HepG2 (cell line): ENCODE data around the gene ZFYVE27. TPM values are rescaled to one million over a fixed set of nuclear protein-coding genes. Genes with fewer than 3 reads are reported as not detected.

Experiments used
- ATAC-seq: fragments of 200-7000 bp; cut with Tn5 transposase; 3 replicates; pipeline ENCODE4 v1.9.1; 2020; ENCODE audit warnings: mild to moderate bottlenecking, moderate library complexity
- BruUV-seq: library from RNA; stranded (reverse); fragments of 400-500 nt; replicated peaks from 2 replicates; lab custom pipeline; 2021; lab: Mats Ljungman, UMichigan
- CTCF ChIA-PET: fragments of 300-600 bp; formaldehyde crosslinking; extraction: SDS; loops from one replicate; lab custom pipeline; 2021; ENCODE audit warnings: low total read pairs, inconsistent platforms, low intra/inter-chr PET ratio; lab: Yijun Ruan, JAX
- POLR2A ChIA-PET: fragments of 350-600 bp; sonication (Branson Sonifier 250); formaldehyde crosslinking; loops from one replicate; lab custom pipeline; 2020; ENCODE audit warnings: antibody characterized with exemption, inconsistent platforms; lab: Yijun Ruan, JAX
- DNase-seq: peaks from one replicate; pipeline ENCODE4 v3.0.0-alpha.2; 2015; ENCODE audit warnings: low spot score
- FAIRE-seq: peaks from 3 replicates; lab custom pipeline; 2011; peaks lifted over from hg19 to GRCh38; lab: Jason Lieb, UNC
- H2AFZ ChIP-seq: one replicate; pipeline ENCODE4 v1.6.1; 2011; ENCODE audit warnings: low read length, inconsistent platforms
- H3K27ac ChIP-seq: fragments of 300-600 bp; 3 replicates; pipeline ENCODE4 v1.8.0; 2011; ENCODE audit warnings: mixed run types, mild to moderate bottlenecking, mixed read lengths, low read length, inconsistent platforms; ENCODE audit not compliant: insufficient read depth; ENCODE audit errors: extremely low read length
- H3K27me3 ChIP-seq, 2 experiments: fragments of 200-600 bp in 1 of 2; 2 replicates in 1 of 2; 3 replicates in 1 of 2; pipeline versions ENCODE4 v1.6.0 to v1.8.0; 2011; ENCODE audit warnings: low read length in 2 of 2, mild to moderate bottlenecking in 2 of 2, moderate library complexity in 2 of 2, inconsistent platforms in 1 of 2; ENCODE audit not compliant: insufficient read depth in 2 of 2, control insufficient read depth in 1 of 2
- H3K36me3 ChIP-seq, 2 experiments: fragments of 200-600 bp in 1 of 2; replicated peaks in 1 of 2; 2 replicates in 1 of 2; 3 replicates in 1 of 2; pipeline versions ENCODE4 v1.5.1 to v1.8.0; 2011; ENCODE audit warnings: low read length in 2 of 2, inconsistent platforms in 1 of 2; ENCODE audit not compliant: insufficient read depth in 2 of 2, control insufficient read depth in 1 of 2
- H3K4me1 ChIP-seq: 2 replicates; pipeline ENCODE4 v1.5.1; 2012; ENCODE audit warnings: low read length, inconsistent platforms; ENCODE audit not compliant: insufficient read depth
- H3K4me2 ChIP-seq: 2 replicates; pipeline ENCODE4 v1.6.0; 2011; ENCODE audit warnings: low read depth, low read length, inconsistent platforms
- H3K4me3 ChIP-seq, 3 experiments: fragments of 200-600 bp in 1 of 3; sonication (generic), shearing (Covaris generic) in 1 of 3; replicated peaks in 1 of 3; 2 replicates each; pipeline ENCODE4 v1.5.1; 2011 to 2016; ENCODE audit warnings: low read length in 3 of 3, inconsistent platforms in 2 of 3, low read depth in 2 of 3, mild to moderate bottlenecking in 2 of 3, control low read depth in 1 of 3, mixed read lengths in 1 of 3; ENCODE audit not compliant: insufficient read depth in 1 of 3
- H3K79me2 ChIP-seq: one replicate; pipeline ENCODE4 v1.6.1; 2011; ENCODE audit warnings: low read length, inconsistent platforms; ENCODE audit not compliant: insufficient read depth
- H3K9ac ChIP-seq: 2 replicates; pipeline ENCODE4 v1.6.0; 2011; ENCODE audit warnings: mild to moderate bottlenecking, low read depth, low read length, inconsistent platforms; ENCODE audit not compliant: insufficient read depth
- H3K9me3 ChIP-seq: 2 replicates; pipeline ENCODE4 v1.5.1; 2012; ENCODE audit warnings: mild to moderate bottlenecking, low read length
- H4K20me1 ChIP-seq: 2 replicates; pipeline ENCODE4 v1.6.0; 2011; ENCODE audit warnings: inconsistent platforms, mild to moderate bottlenecking, low read length, moderate library complexity; ENCODE audit not compliant: insufficient read depth
- CEBPG ChIP-seq: IDR thresholded peaks from 2 replicates; pipeline ENCODE4 v1.6.1; 2016
- GTF3A ChIP-seq: sonication (generic); formaldehyde crosslinking; conservative IDR thresholded peaks from 2 replicates; pipeline ENCODE4 v1.4.0; 2020; ENCODE audit warnings: mild to moderate bottlenecking, missing genetic modification reagents
- THAP8 ChIP-seq: sonication (generic); formaldehyde crosslinking; IDR thresholded peaks from 2 replicates; pipeline ENCODE4 v1.5.1; 2020; ENCODE audit warnings: missing genetic modification reagents, mild to moderate bottlenecking, borderline replicate concordance
- ZNF281 ChIP-seq: sonication (generic); formaldehyde crosslinking; IDR thresholded peaks from 2 replicates; pipeline ENCODE4 v1.4.0; 2020; ENCODE audit warnings: missing genetic modification reagents, borderline replicate concordance
- WGBS: methylation state at CpG from one replicate; pipeline ENCODE4 v1.1.6; 2017; ENCODE audit warnings: low lambda C conversion rate; 5-methylcytosine and 5-hydroxymethylcytosine counted together
- in situ Hi-C: cut with HindIII; loops from 2 replicates; pipeline ENCODE4 v1.10.0; 2017; ENCODE audit warnings: low pct_unique_long_range_greater_than_20kb; ENCODE audit not compliant: extremely low pct_ligation_motif_present
- intact Hi-C: fragments of 100-400 bp; cut with micrococcal nuclease; formaldehyde crosslinking; loops from one replicate; pipeline ENCODE4 v1.10.0; 2022; ENCODE audit not compliant: unreplicated experiment
- polyA plus RNA-seq, 8 experiments: library from polyadenylated mRNA; depleted of rRNA in 3 of 8; stranded (reverse) in 7 of 8; unstranded in 1 of 8; fragments of >200 nt; fragmentation: Illumina TruSeq in 4 of 8; extraction: Trizol in 4 of 8; gene quantifications; 2 replicates each; pipeline versions ENCODE4 v1.2.1 to v1.2.3, GENCODE V29; 2011 to 2016; ENCODE audit warnings: low read depth in 4 of 8, missing spikeins in 1 of 8, mixed read lengths in 1 of 8; ENCODE audit not compliant: insufficient read depth in 1 of 8
- total RNA-seq, 5 experiments: library from RNA; depleted of rRNA; stranded (reverse); fragments of >200 nt; fragmentation: Illumina TruSeq; extraction: Trizol; gene quantifications; 2 replicates each; pipeline ENCODE4 v1.2.3, GENCODE V29; 2016; ENCODE audit warnings: low read depth in 1 of 5

ZFYVE27 gene
- total and polyA plus RNA-seq, 2 of the 13 experiments (the other 11 are each of a cell fraction or from before 2014, with no cell fraction given) = 19.7 to 20.5 TPM

GRCh38 chr10:97782455-97783228, 45.7 kb downstream of the ZFYVE27 start:
- FAIRE-seq = peak; percentile 30
- in situ Hi-C loops (no loop called here), intact Hi-C loops (loop anchor here (10.0 kb wide), 1 partner anchor 262 kb away; no protein-coding TSS in a partner anchor)
- Histone ChIP-seq H3K4me2 (no peak overlapping the region), H2AFZ (no peak overlapping the region), H3K27me3 (peaks cover 2 to 4% of the 10 kb centered on the region in 2 experiments; a peak in 2 of 5 replicates), H3K4me3 (no peak overlapping the region), H3K36me3 (no peaks in the 10 kb centered on the region), H4K20me1 (peaks cover 2% of the 10 kb centered on the region; the same call in 1 of the 2 replicates), H3K4me1 (peaks cover 63% of the 10 kb centered on the region), H3K9me3 (no peaks in the 10 kb centered on the region), H3K27ac (no peak overlapping the region), H3K79me2 (no peaks in the 10 kb centered on the region), H3K9ac (no peak overlapping the region)
- no peak for DNase-seq
- no TSS peak for BruUV-seq
- ATAC-seq = peak; percentile 11; the same call in 1 of the 3 replicates
- whole genome bisulfite sequencing = 28% methylated on average over 10 of the region's 11 CpGs
- CTCF ChIA-PET = no interaction called here
- POLR2A ChIA-PET = no interaction called here
- no peak for TF ChIP-seq THAP8 (CRISPR knock-in tag)
- no peak for TF ChIP-seq GTF3A (CRISPR knock-in tag)
- peak; percentile 20; the same call in 1 of the 2 replicates for TF ChIP-seq CEBPG (CRISPR knock-in tag)
- 0 out of 2 replicates have a peak, but pooled peaks have one; percentile 23 for TF ChIP-seq ZNF281 (CRISPR knock-in tag)
